Naive B cell (primary cell): ENCODE measurements around the gene CRIP1. TPM values are rescaled to one million over a fixed set of nuclear protein-coding genes. Genes with fewer than 3 reads are reported as not detected.

Experiments
- ATAC-seq, 2 donors: fragments of 150-1000 bp; cut with Tn5 transposase; 2 replicates each; pipeline ENCODE4 v1.10.0; 2021; ENCODE audit warnings: low read depth in 2 of 2, mild to moderate bottlenecking in 2 of 2, moderate library complexity in 2 of 2
- DNase-seq: peaks from one replicate; pipeline ENCODE4 v3.0.0; 2022
- H3K27ac Mint-ChIP-seq, 6 donors: one replicate each; pipeline ENCODE4 v1.8.0; 2020 to 2022; ENCODE audit warnings: mild to moderate bottlenecking in 6 of 6, mixed read lengths in 6 of 6, moderate library complexity in 5 of 6, inconsistent platforms in 2 of 6
- H3K27me3 Mint-ChIP-seq, 3 donors: one replicate each; pipeline ENCODE4 v1.8.0; 2021 to 2022; ENCODE audit warnings: mixed read lengths in 3 of 3, mild to moderate bottlenecking in 1 of 3
- H3K36me3 Mint-ChIP-seq, 2 donors: one replicate each; pipeline ENCODE4 v1.8.0; 2020 to 2022; ENCODE audit warnings: mixed read lengths in 2 of 2, inconsistent platforms in 1 of 2, mild to moderate bottlenecking in 1 of 2
- H3K4me1 Mint-ChIP-seq, 3 donors: one replicate each; pipeline ENCODE4 v1.8.0; 2020 to 2022; ENCODE audit warnings: mixed read lengths in 3 of 3, inconsistent platforms in 1 of 3, mild to moderate bottlenecking in 1 of 3, moderate library complexity in 1 of 3
- H3K4me3 Mint-ChIP-seq, 8 donors: one replicate each; pipeline ENCODE4 v1.8.0; 2020 to 2022; ENCODE audit warnings: mild to moderate bottlenecking in 8 of 8, mixed read lengths in 8 of 8, moderate library complexity in 8 of 8, inconsistent platforms in 2 of 8
- H3K9me3 Mint-ChIP-seq, 7 donors: one replicate each; pipeline ENCODE4 v1.8.0; 2020 to 2022; ENCODE audit warnings: mixed read lengths in 7 of 7, mild to moderate bottlenecking in 5 of 7, inconsistent platforms in 2 of 7, moderate library complexity in 1 of 7
- polyA plus RNA-seq, 6 donors: library from polyadenylated mRNA; unstranded; fragments of 300-500 nt; fragmentation: Illumina TruSeq; gene quantifications; one replicate each; pipeline ENCODE4 v1.2.3, GENCODE V29; 2021; ENCODE audit warnings: low read depth in 6 of 6

CRIP1 gene
- polyA plus RNA-seq, 6 donors from 2014 or later = 115 to 495 (median 235) TPM

DNA sequence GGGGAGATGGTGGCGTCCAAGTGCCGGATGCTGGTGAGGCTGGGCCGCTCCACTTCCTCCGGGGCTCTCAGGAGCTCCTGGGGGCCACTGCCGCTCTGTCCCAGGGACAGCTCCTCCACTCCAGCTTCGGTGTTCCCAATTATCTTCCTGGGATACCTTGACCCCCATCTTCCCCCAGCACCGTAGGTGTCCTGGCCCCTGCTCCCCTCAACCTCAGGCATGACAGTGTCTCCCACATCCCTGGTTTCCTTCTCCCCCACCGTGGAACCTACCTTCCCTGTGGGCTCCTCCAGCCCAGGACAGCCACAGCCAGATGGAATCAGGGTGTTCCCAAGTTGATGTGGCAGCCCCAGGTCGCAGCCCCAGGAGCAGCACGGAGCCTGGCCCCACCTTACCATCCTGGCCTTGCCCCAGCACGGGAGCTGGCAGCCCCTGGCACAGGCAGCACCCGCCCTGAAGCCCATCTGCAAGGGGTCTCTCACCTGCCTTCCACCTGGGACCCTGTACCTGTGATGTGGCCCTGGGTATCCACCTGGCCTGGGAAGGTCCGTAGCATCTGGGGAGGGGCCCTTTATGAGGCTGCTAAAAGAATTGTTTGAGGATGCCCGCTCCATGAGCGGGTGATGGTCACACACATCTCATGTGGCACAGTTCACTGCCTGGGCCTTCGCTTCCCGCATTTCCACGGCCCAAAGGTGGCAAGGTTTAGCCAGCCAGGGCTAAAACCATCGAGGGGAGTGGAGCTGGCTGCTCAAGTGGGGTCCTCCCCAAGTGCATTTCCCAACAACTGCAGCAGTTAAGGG lies 43.8 kb downstream of the CRIP1 start:
- peaks cover 39 to 60% (median 49%) of the 10 kb centered on the region in 3 donors for H3K4me1 Mint-ChIP-seq
- DNase-seq (no peak), ATAC-seq (no peak)
- H3K9me3 Mint-ChIP-seq = no peaks in the 10 kb centered on the region
- no peaks in the 10 kb centered on the region for H3K36me3 Mint-ChIP-seq
- H3K27ac Mint-ChIP-seq = peak overlapping the region in 5 of 6 donors; percentile 32 to 89 (median 64)
- H3K27me3 Mint-ChIP-seq = peaks cover 0 to 14% (median 8%) of the 10 kb centered on the region in 3 donors
- H3K4me3 Mint-ChIP-seq = peak overlapping the region; percentile 56 to 88 (median 68)

DNA sequence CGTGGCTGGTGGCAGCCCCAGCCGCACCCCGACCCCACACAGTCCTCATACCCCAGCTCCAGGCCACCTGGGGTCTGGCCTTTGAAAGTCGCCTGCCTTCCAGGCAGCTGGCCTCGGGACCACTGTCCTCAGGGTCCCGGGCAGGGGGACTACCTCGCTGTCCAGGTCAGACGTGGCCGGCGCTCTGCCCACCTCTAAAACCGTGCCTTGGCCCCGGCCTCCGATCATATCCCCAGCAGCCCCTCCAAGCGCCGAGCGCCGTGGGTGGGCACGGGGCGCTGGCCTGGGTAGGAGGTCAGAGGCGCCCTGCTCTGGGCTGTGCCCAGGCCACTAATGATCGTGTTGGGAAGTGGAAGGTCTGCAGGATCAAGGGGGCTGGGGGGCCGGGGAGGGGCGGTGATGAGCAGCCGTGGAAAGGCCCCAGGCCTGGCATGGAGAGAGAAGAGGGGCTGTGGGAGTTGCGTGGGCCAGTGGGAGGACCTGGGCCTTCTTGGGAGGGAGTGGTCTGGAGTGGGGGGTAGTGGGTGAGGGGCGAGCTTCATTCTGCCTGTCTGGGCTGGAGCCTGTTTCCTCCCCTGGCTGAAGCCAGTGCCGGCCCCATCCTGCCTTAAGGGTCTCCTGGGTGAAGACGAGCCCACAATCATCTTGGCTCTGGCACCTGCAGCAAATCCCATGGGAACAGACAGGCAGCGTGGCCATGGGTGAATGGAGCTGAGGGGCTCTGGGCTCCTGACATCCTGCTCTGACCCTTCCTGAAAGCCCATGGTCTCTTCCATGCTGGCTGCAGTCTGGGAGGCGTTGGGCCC lies 44.6 kb downstream of the CRIP1 start:
- H3K4me3 Mint-ChIP-seq = peak overlapping the region in 6 of 8 donors; percentile 32 to 89 (median 80)
- ATAC-seq = no peak
- peak overlapping the region in 3 of 6 donors; percentile 41 to 74 (median 70) for H3K27ac Mint-ChIP-seq
- H3K36me3 Mint-ChIP-seq = no peaks in the 10 kb centered on the region
- peaks cover 36 to 60% (median 46%) of the 10 kb centered on the region in 3 donors for H3K4me1 Mint-ChIP-seq
- no peaks in the 10 kb centered on the region for H3K9me3 Mint-ChIP-seq
- DNase-seq = no peak
- H3K27me3 Mint-ChIP-seq = peaks cover 0 to 14% (median 8%) of the 10 kb centered on the region in 3 donors

DNA sequence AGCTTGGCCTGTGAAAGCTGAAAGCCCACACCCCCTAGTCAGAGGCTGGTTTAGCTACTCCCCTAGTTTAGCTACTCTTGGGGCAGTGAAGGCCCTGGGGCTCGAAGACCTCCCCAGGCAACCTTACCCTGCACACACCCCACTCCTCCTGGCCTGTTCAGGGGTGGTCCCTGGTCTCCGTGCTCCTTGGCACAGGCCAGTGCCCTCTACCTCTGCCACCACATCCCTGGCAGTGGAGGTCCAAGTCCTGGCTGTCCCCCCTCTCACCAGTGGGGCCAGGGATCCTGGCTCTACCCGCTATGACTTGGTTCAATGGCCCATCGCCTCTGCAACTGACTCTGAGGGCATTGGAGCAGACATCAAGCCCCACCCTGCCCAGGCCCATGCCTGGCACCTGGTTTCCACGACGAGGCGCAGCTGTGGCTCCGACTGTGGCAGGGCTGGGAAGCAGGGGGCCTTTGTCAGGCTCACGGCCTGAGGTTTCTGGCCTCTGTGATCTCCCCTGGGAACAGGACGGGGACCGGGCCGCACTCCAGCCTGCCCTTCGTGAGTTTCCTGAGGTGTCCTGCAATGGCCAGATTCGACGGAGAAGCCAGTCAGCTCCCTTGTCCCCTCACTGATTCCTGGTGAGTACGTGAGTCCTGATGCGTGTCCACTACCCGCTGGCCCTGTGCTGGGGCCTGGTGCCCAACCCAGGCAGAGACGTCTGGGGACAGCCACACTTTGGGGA lies 45.4 kb downstream of the CRIP1 start:
- Mint-ChIP-seq H3K4me1 (peaks cover 36 to 57% (median 43%) of the 10 kb centered on the region in 3 donors), H3K9me3 (no peaks in the 10 kb centered on the region), H3K27me3 (peaks cover 0 to 10% (median 5%) of the 10 kb centered on the region in 3 donors), H3K36me3 (no peaks in the 10 kb centered on the region), H3K27ac (peak overlapping the region; percentile 62 to 93 (median 80)), H3K4me3 (peak overlapping the region; percentile 22 to 91 (median 78))
- peak; percentile 39 to 46 for ATAC-seq
- DNase-seq = peak; percentile 43

DNA sequence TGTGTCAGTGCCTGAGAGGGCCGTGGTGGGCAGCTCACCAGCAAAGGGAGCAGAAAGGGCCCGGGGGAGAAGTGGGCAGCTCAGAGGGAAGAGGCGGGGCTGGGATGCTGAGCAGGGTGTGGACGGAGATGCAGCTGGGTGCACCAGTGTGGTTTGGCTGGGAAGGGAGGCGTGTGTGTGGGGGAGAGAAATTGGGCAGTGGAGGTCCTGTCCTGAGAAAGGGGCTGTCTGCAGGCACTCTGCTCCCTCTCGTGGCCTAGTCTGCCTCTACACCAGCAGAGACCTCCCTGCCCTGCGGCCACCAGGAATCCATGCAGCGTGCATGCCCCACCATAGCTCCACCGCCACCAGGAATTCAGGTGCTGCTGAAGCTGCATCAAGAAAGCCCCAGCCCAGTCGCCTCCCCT lies 46.1 kb downstream of the CRIP1 start:
- Mint-ChIP-seq H3K36me3 (no peaks in the 10 kb centered on the region), H3K9me3 (no peaks in the 10 kb centered on the region), H3K27ac (peak overlapping the region; percentile 62 to 93 (median 80)), H3K4me3 (peak overlapping the region; percentile 59 to 91 (median 78)), H3K27me3 (peaks cover 0 to 3% (median 0%) of the 10 kb centered on the region in 3 donors), H3K4me1 (peaks cover 32 to 50% (median 37%) of the 10 kb centered on the region in 3 donors)
- ATAC-seq (peak; percentile 45 to 49), DNase-seq (peak; percentile 65)

DNA sequence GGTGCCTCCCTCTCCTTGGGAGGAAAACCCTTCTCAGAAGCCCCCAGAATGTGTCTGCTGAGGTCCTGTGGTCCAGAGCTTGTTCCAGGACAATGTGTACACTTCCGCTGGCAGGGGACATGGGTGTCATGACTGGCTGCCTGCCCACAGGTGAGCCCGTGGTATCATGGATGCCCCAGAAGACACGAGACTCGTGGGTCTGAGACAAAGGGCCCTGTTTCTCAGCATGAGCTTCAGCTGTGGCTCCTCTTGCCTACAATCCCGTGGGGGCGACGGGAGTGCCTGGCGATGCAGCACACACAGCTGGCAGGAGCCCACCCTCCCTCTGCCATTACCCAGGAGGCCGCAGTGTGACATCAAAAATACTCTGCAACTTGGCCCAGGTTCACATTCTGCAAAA lies 46.7 kb downstream of the CRIP1 start:
- Mint-ChIP-seq H3K36me3 (no peaks in the 10 kb centered on the region), H3K4me1 (peaks cover 34 to 48% (median 39%) of the 10 kb centered on the region in 3 donors), H3K27ac (no peak overlapping the region), H3K27me3 (no peaks in the 10 kb centered on the region), H3K9me3 (no peaks in the 10 kb centered on the region), H3K4me3 (peak overlapping the region in 4 of 8 donors; percentile 28 to 89 (median 72))
- no peak for DNase-seq
- ATAC-seq = no peak

DNA sequence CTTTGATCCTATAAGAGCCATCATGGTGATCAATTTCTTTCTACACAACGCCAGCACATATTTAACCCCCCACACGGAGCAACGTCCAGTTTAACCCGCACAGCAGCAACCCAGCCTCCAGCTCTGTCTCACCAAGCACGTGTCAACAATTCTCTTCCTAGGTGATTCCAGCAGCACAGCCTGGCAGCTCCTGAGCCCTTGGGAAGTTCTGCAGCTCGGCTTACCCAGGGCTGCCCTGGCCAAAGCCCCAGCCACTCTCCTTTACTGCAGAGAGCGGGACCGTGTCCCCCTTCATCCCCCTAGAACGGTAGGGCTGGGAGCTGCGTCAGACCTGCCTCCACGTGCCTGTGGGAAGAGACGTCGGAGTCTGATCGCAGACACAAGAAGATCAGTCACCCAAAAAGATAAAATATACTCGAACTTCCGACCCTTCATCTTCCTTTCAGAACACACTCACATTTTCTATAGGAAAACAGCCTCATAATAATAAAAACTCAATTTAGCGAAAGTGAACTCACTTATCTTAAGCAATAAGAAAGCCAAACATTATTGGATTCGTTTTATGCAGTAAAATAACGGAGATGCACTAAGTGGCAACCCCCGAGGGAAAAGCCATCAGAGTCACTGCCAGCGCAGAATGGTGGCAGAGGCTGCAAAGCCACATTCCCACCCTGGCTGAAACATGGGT lies 47.3 kb downstream of the CRIP1 start:
- no peaks in the 10 kb centered on the region for H3K36me3 Mint-ChIP-seq
- ATAC-seq = no peak
- H3K27me3 Mint-ChIP-seq = no peaks in the 10 kb centered on the region
- no peak for DNase-seq
- no peaks in the 10 kb centered on the region for H3K9me3 Mint-ChIP-seq
- peak overlapping the region in 6 of 8 donors; percentile 15 to 42 (median 24) for H3K4me3 Mint-ChIP-seq
- H3K4me1 Mint-ChIP-seq = peaks cover 34 to 46% (median 40%) of the 10 kb centered on the region in 3 donors
- H3K27ac Mint-ChIP-seq = peak overlapping the region in 3 of 6 donors; percentile 26 to 94 (median 67)

DNA sequence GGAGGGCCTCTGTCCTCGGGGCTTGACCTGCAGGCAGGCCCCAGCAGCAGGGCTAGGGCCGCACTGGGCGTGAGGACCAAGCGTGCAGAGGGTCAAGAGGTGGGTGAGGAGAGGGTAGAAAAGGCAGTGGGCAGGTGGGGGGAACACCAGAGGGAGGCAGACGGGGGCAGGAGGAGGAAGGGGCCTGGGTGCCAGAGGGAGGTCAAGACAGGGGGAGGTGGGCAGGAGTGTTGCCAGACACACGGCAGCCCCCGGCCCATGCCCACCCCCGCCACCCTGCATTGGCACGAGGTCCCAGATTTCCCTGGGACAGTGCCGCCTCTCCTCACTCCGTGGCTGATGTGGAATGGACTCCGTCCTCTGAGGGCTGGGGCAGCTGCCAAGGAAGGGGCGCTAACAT lies 47.9 kb downstream of the CRIP1 start:
- Mint-ChIP-seq H3K27ac (no peak overlapping the region), H3K36me3 (no peaks in the 10 kb centered on the region), H3K9me3 (no peaks in the 10 kb centered on the region), H3K4me3 (no peak overlapping the region), H3K4me1 (peaks cover 34 to 42% (median 40%) of the 10 kb centered on the region in 3 donors), H3K27me3 (no peaks in the 10 kb centered on the region)
- DNase-seq = no peak
- ATAC-seq = no peak

DNA sequence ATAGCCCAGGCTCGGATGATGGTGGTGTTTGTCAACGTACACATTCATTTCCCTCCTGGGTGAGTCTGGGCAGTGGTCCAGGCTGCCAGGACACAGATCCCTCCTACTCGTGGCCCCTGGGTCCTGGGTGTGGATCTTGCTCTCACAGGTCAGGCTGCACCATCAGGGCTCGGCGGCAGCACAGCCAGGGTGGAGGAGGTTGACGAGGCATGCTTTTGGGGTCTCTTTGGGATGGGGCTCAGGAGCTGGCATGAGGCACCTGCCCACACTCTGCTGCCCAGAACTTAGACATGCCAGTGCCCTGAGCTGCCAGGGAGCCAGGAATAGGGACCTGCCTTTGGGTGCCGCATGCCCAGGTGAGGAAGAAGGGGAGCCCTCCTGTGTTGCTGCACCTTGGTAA lies 49.4 kb downstream of the CRIP1 start:
- DNase-seq = no peak
- Mint-ChIP-seq H3K36me3 (no peaks in the 10 kb centered on the region), H3K27ac (no peak overlapping the region), H3K27me3 (no peaks in the 10 kb centered on the region), H3K9me3 (no peaks in the 10 kb centered on the region), H3K4me3 (peak overlapping the region in 1 of 8 donors; percentile 9), H3K4me1 (peaks cover 29 to 34% (median 31%) of the 10 kb centered on the region in 3 donors)
- ATAC-seq = no peak

DNA sequence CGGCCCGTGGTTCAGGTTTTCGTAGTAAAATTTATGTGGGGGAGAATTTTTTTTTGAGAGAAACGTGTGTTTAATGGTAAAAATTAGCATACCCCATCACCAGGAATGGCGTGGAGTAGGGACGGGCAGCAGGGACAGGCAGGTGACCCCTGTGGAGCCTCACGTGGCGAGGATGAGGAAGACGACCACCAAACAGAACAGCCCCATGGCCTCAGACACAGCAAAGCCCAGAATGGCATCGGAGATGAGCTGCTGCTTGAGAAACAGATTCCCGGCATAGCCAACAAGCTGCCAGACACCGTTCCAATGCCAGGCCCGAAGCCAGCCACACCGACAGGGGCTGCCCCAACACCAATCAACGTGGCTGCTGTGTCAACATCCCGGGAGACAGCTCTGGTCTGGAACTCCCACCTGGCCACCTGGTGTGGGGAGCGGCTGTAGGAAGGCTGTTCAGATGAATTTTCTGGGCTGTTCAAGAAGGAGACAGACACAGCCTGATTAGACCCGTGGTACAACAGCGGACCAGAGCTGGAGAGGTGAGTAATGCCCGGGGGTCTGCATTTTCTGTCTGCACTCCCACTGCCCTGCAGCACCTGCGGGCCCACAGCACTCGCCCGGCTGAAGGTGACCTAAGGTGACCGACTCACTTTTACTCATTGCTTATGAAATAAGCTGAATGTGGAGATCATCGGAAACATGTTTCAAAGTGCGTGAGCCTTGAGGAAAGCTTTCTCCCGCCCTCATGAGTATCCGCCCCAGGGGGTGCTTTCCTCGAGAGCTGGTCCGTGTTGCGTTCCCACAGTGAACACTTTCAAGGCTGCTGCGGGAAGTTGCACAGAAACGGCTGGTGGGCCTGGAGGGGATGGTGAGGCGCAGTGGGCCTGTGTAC lies 50.2 kb downstream of the CRIP1 start:
- no peak for ATAC-seq
- Mint-ChIP-seq H3K27me3 (peaks cover 0 to 8% (median 0%) of the 10 kb centered on the region in 3 donors), H3K27ac (peak overlapping the region in 3 of 6 donors; percentile 26 to 75 (median 66)), H3K9me3 (peaks cover 0 to 3% (median 0%) of the 10 kb centered on the region in 7 donors), H3K36me3 (no peaks in the 10 kb centered on the region), H3K4me3 (peak overlapping the region in 1 of 8 donors; percentile 70), H3K4me1 (peaks cover 22 to 28% (median 25%) of the 10 kb centered on the region in 3 donors)
- DNase-seq = no peak

DNA sequence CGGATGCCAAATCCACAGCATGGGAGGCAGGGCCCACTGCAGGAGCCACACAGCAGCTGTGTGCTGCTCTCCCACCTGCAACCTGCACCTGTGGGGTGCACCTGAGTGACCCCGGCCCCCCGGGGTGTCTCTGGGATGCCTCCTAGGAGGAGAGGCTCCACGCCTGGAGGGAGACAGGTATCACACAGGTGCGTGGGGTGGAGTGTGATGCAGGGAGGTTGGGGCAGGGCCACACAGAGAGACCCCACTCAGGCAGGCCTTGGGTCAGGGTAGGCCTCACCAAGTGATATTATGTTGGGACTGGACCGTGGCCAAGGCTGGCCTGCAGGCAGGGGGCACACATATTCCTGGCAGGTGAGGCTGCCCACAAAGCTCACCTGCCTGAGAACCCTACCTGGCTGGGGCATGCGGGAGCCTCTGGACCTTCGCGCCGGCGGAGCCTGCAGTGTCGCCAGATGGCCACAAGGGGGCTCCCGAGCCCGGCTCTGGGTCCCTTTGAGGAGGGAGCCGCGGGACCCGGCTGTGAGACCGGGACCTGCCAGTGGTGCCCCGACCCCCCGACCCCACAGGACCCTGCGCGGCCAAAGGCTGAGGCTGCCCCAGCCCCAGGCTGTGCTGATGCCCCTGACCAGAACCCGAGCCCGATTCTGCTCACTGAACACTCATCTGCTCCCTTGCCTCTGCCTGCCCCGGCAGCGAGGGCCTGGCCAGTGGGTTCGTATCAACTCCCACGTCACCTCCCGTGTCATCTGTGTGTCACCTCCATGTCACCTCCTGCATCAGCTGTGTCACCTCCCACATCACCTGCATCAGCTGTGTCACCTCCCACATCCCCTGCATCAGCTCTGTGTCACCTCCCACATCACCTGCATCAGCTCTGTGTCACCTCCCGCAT lies 51.1 kb downstream of the CRIP1 start:
- DNase-seq = peak; percentile 69
- Mint-ChIP-seq H3K4me1 (peaks cover 13 to 19% (median 16%) of the 10 kb centered on the region in 3 donors), H3K9me3 (peaks cover 0 to 9% (median 5%) of the 10 kb centered on the region in 7 donors), H3K27ac (peak overlapping the region in 4 of 6 donors; percentile 39 to 66 (median 56)), H3K4me3 (no peak overlapping the region), H3K36me3 (peaks cover 0 to 3% of the 10 kb centered on the region in 2 donors), H3K27me3 (peaks cover 0 to 9% (median 0%) of the 10 kb centered on the region in 3 donors)
- ATAC-seq = peak; percentile 74 to 82
